Cerebellar nuclear complex (tissue), 1 donor: Measurements from ENCODE around the gene PIGV.

Experiments used
- DNase-seq, 2 experiments: peaks; one replicate each; lab custom pipeline; 2025; lab: John Stamatoyannopoulos, UW

PIGV gene

DNA sequence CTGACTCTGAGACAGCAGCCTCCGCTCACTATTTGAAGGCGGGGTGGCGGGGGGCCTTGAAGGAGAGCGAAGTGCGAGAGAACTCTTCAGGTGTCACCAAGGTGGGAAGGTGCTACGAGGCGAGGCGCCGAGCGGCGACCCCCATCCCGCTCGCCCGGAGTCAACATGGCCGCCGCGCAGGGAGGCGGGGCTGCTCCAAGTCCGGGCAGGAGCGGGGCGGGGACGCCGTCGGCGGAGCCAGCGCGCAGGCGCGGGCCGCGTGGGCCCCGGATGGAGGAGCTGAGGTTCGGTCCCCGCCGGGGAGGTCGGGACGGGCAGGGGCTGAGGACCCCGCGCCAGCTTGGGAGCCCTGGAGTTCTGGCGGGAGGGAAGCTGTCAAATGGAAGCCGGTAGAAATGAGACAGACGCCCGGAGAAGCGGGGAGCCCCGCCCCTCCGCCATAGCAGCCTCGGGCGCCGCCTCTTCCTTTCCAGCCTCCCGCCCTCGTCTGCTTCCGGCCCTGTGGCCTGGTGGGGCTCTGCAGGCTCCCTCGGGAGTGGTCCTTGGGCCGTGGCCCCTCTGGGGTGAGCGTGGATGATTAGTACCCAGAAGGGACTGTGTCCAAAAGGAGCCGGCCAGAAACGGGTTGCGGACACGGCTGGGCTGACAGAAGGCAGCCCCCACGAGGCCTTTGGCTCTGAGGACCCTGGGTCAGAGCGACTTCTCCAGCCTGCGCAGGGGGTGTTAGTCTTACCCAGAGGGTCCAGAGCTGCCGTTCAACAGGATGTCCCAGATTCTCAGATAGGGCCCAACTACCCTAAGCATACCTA lies at the start of gene PIGV:
Gene PIGV (plus strand): TSS at position 245 of the 809 bp plus-strand sequence. CDS start 2,866 bp downstream, outside the sequence.
- peak in 1 of 2 experiments; percentile 47 for DNase-seq

DNA sequence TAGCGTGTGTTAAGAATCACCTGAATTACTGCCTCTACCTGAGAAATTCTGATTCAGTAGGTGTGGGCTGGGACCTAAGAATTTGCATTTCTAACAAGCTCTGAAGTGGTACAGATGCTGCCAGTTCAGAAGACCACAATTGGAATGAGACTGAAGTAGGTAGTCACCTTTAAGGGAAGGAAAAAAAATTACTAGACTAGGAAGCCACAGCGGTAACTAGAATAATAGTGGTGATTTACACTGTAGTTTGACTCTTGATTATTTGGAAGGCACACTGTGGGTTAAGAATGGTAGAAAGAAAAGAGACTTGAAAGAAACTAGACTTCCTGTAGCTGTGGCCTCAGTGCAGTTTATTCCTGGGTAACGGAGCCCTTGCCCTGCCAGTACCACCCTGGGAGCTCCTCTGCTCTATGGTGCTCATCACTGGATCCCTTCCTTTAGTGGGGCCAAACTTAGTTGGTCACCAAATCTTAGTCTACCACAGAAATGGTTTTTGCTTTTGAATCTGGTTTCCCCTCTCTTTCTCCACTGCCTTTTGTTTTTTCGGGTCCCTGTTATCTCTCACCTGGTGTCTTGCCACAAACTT lies 48.3 kb upstream of the PIGV start:
- DNase-seq: no peak

DNA sequence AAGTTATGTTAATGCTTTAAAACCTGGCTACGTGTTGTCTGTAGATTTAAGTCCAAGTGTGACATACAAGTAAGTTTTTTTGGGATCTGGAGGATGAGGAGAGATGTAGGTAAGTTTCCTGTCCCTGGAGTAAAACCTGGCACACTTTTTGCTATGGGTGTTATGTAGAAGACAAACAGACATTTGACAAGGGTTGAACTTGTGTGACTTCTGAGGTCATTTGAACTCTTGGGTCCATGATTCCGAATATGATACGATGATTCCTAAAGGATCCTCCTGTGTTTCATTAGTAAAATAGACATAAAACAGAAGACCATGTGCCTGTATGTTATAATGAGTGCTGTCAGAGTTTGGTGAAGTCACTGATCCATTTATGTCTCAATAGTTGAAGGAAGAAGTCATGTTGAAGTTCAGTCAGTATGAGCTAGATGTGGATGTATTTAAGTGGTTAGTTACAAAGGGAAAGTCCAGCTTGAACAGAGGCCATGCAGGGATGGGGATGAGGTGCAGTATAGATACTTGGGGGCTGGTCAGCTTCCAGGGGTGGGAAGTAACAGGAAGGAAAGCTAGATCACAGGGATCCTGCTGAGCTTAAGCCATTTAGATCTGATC lies 47.6 kb upstream of the PIGV start:
- DNase-seq: no peak

DNA sequence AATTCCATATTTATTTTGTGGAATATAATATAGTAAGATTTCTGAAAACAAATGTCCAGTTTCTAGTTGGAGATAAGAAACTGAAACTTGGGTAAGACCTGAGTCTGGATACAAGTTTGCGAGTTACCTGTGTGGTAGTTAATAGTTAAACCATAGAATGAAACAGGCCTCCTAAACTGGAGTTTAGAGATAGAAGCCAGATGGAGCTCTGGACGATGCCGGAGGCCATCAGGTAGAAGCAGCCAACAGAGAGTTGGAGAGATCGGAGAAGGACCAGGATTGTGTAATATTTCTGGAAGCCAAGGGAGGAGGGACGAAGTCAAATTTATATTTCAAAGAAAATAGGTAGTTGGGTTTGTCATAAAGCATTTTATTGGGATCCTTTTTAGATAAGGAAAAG lies 46.8 kb upstream of the PIGV start:
- no peak for DNase-seq

DNA sequence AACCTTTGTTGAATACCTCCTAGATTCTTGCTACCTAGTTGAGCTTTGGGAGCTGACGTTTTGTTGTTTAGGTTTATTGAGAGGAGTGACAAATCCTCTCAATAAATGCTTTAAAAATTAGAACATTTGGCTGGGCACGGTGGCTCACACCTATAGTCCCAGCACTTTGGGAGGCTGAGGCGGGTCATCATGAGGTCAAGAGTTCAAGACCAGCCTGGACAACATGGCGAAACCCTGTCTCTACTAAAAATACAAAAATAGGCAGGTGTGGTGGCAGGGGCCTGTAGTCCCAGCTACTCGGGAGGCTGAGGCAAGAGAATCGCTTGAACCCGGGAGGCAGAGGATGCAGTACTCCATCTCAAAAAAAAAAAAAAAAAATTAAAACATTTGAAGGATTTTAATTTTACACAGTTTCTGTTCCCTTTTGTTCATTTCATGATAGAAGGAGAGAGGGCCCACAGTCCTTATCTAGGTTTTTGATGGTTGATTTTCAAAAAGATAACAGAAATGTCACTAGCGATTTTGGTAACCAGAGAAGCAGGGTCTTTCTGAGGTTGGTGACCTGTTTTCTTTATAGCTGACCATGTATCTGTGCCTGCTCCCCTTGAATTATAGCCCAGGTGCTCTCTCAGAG lies 44.2 kb upstream of the PIGV start:
- no peak for DNase-seq

DNA sequence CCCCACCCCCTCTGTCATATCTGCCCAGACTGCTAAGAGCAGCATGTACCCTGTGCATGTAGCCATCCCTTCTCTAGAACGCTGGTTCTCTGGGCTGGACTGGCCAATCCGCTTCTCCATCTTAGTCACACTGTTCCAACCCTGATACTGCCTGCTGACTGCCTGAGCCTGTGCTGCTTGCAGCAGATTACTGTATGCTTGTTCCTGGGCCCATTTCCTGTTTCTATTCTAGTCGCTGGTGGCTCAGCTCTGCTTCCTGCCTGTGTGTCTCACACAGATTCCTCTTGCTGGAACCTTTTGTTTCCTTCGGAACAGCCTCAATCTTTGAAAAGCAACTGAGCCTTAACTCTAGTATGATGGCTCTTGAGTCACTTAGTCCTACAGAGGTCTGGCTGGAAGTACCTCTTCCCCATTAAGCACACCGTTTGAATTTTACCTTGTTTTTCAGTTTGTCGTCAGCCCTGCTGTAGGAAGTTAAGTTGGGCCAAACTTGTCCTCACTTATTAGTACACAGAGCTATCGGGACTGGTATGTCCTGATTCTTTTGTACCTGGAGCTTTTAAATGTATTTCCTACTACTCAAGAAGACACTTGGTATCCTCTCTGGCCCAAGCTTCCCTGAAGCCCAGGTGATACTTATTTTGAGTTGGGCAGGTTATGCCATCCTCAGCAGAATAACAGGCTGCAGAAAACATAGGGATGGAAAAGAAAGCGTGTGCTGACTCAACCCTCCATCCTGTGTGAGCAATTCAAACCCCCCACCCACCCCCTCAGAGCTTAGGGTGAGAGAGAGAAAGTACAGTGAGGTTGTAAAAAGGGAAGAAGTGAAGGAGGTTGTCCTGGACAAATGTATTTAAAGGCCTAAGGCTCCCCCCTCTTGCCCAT lies 43.4 kb upstream of the PIGV start:
- peak; percentile 55 to 57 for DNase-seq

DNA sequence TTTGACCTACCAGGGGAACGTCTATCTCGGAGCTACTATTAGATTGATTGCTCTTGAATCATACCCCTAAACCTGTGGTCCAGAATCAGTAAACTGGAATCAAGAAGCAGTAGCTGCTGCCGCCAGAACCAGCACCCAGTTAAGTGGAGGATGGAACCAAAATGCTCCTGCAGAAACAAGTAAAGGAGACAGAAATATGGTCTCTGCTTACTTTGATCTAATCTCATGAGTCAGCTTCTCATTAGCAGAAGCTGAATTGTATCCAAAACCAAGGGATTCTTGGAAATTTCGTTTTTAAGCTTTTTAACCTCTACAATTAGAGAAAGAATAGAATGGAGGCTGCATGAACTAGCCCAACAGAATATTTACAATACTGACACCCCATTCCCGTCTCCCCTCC lies 42.6 kb upstream of the PIGV start:
- no peak for DNase-seq

DNA sequence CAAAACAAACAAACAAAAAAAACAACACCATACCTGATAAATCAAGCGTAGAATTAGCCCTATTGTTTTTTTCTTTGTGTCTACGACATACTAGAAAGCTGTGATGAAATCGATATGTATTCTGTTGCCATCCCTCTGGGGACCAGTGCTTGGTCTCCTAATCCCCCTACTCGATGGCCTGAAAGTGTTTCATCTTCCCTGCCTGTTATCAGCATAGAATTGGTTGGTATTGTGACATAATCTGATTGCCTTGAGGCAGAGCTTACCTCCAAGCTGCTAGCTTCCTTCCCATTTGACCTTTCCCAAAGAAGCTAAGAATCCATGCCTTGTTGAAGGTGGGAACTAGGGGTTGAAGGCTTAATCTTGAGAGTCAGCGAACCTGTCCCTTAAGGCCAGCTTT lies 40.7 kb upstream of the PIGV start:
- no peak for DNase-seq

DNA sequence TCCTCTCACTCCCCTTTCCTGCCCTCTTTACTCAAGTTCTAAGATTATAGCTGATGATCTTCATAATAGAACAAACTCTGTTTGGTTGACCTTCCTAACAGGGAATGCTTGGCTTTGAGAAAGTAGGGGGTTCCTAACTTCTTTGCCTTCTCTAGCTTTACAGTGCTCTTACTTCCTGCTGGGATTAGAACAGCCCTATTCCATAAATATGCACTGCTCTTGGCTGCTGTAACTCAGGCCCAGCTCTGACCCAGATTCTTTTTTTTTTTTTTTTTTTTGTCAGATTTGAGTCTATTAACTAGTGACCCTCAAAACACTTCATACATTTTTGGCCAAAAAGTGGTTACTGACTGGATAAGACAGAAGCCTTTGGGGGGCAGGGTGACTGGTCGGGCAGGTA lies 39.4 kb upstream of the PIGV start:
- no peak for DNase-seq

DNA sequence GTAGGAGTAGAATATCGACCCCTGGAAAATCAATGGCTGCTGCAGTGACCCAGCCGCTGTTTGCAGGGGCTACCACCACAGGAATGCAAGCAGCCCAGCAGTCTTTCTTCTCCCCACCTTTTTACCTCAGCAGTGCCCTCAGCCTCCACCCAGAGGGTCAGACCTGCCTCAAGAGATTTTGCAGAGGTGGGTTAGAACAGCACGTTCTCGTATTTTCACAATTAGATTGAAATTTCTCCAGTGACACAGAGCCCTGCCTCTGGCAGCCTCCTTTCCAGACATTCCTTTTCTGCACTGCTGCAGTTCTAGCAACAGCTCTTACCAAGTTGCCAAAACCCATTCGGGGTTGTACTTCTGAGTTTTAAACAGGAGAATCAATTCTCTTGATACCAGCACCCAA lies 38.3 kb upstream of the PIGV start:
- DNase-seq: no peak

DNA sequence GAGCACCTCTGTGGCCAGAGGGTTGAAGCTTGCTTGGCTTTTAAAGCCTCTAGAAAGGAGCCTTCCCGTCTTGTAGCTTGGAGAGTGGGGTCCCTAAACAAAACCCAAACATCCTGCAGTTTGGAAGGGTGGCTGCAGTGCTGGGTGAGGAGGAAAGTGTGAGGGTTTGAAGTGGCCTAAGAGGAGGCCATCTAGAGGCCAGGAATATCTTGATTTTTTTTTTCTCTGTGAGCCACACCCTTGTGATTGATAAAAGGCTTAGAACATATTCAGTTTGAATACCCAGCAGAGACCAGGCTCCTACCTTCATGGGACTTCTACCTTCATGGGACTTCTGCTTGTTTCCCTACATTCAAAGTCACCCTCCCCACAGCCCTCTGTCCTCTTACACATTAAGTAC lies 37.3 kb upstream of the PIGV start:
- DNase-seq: no peak

DNA sequence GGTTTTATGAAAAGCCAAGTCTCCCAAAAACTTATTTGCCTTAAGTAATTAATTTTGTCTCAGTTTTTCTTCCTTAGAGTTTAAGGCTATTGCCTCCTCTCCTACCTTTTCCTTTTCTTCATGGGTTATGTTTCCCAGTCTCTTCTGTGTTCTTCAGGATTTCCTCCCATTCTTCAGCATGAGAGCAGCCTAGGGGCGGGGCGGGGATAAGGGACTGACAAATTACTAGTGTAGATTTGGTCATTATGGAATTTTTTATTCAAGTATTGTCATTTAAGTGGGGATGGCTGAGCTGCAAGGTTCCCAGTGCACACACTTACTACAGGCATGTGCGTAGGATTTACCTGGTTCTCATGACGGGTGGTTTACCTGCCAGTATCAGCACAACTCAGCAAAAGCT lies 35.2 kb upstream of the PIGV start:
- no peak for DNase-seq

DNA sequence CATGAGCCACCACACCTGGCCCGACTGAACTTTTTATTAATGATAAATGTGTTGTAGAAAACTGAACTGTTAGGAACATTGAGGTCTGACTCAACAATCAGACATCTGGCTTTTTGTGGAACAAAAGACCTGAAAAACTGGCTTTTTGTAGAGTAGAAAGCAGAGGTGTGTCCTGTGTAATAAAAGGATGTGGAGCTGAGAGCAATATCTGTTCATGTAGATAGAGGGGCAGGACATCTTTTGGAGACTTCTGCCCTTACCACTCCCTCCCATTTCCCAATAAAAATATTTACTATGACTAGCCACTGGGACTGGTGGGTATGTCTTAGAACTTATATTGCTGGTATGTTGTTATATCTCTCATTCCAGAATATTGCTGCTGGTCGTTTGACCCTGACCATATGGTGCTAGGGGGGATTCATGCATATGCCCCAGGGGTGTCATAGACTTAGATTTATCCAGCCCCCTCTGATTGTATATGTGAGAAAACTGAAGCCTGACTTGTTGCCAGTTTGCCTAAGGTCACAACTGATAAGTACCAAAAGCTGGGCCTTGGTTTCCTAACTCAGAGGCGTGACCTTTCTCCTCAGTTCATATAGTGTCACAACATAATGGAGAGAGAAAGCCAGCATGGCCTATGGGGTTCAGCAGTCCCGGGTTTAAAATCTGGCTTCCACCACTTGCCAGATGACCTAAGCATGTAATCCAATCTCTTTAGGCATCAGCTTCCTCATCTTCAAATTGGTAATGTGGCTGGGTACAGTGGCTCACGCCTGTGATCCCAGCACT lies 33.5 kb upstream of the PIGV start:
- no peak for DNase-seq

DNA sequence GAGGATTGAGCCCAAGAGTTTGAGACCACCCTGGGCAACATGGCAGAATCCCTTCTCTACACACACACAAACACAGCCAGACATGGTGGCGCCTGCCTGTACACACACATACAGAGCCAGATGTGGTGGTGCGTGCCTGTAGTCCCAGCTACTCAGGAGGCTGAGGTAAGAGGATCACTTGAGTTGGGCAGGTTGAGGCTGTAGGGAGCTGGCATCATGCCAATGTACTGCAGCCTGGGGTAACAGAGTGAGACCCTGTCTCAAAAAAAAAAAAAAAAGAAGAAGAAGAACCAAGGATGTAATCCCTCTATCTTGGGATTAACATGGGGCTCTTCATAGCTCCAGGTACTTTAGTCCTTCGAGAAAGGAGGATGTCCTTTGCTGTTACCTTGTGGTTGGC lies 29.4 kb upstream of the PIGV start:
- DNase-seq: no peak

DNA sequence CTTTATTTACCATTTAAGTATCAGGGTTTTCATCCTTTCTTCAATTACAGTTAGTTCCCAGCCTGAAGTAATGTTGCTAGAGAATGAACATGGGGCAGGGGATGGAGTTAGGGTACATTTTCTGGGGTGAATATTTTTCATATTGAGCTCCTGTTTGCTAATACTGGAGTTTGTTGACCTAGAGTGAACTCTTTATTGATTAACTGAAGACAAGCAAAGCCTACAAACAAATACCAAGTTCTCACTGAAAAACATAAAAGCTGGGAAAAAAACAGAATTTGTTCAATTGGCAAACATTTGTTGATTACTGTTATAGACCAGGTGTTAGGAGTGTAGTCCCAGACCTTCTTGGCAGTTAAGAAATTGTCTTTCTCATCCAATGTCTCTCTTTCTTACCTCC lies 28.2 kb upstream of the PIGV start:
- DNase-seq: no peak

DNA sequence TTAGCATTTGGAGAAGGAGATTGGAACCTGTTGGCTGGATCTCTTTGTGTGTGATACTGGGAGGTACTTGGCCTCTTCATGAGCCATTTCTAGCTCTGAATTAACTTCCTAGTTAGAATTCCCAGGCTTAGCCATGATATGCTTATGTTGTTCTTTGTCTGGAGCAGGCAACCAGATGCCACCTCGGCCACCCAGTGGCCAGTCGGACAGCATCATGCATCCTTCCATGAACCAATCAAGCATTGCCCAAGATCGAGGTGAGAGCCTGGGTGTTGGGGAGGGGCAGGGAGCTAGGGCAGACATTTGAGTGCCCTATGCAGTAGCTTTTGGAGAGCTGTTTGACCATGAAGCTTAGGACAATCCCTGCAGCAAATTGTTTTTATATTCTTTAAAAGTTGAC lies 26.5 kb upstream of the PIGV start:
- peak in 1 of 2 experiments; percentile 4 for DNase-seq

DNA sequence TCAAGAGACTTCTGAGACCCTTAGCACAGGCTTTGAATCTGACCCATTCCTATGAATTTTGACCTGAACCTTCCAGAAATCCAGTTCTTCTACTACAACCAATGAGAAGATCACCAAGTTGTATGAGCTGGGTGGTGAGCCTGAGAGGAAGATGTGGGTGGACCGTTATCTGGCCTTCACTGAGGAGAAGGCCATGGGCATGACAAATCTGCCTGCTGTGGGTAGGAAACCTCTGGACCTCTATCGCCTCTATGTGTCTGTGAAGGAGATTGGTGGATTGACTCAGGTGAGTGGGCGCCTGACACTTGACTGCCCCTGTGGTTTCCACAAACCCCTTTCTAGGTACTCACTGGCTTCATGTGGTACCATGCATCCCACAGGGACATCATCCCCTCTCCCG lies 20.0 kb upstream of the PIGV start:
- DNase-seq: no peak

DNA sequence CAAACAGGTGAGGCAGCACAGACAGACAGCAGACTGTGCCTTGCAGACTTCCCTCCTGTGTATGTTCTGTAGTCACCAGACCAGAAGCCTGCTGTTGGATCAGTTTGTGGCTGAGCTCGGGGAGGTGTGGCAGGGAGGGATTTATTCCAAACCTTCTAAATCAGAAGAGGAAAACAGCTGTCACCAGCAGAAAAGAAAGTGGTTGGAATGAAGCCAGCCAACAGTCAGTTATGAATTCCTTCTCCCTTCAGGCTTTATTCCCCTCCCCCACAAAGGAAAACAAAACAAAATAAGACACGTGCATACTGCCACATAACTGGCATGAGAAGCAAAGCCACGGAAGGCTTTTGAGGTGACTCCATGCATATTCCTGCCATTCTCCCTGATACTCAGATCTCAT lies 19.0 kb upstream of the PIGV start:
- no peak for DNase-seq

DNA sequence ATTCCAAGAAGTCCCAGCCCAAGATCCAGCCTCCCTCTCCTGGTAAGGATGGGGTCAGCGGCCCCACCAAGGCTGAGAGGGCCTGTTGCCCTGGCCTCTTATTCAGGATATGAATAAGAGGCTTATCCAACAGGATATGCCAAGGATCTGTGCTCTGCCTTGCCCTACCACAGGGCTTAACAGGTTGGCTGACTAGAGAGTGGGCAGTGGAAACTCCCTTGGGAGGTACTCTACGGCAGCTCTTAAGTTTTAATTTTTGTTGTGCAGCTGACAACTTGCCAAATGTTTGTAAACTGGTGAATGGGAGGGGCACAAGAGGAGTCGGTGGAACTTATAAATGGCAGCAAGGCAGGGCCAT lies 16.5 kb upstream of the PIGV start:
- DNase-seq: no peak

DNA sequence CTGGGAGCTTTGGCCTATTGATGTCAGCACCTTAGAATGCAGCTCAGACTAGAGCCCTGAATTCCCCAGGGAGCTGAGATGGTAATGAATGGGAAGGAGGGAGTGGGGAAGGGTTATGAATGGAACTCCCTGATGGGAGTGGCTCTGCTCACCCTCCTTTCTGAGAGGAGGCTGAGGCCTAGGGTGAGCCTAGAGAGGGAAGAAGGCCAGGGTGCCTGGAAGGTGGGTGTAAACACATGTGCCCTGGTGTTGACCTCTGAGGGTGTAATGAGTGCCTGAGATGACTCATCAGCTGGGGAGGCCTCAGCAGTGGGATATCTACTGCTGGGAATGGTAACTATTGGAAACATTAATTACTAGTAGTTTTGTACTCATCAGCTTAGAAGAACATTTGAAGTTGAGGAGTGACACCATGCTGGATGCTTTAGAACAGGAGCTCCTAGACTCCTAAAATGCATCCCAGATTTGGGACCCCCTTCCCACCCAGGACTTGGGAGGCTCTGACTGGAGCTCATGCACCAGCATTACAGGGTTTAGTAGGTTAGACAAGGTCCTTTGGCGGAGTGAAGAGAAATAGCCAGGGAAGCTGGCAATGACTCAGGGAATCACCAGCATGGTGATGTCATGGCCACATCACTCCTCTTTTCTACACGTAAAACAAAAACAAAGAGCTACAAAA lies 16.0 kb upstream of the PIGV start:
- DNase-seq: no peak

DNA sequence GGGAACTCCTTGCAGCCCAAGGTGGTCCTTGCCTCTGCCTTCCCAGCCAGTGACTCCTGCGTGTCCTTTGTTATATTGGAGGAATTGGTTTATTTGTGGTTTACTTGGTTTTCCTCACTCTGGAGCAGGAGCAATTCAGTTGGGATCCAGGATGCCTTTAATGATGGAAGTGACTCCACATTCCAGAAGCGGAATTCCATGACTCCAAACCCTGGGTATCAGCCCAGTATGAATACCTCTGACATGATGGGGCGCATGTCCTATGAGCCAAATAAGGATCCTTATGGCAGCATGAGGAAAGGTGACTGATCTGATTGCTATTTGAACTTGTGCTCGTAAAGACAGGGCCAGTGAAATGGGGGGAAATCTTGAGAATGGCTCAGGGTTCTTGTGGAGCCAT lies 15.1 kb upstream of the PIGV start:
- no peak for DNase-seq
